SW480 (cell line): ENCODE data around the gene LRRTM4.
"Not testable (repeated sequence)": the region's sequence is repeated elsewhere in the genome, so short reads cannot be mapped to it uniquely, and the experiment has no call there.

Source experiments
- DNase-seq: peaks from one replicate; pipeline ENCODE4 v3.0.0-alpha.2; 2016; ENCODE audit warnings: low spot score

Gene LRRTM4

GRCh38 chr2:76745605-76746004, 776.6 kb downstream of the LRRTM4 start:
- no peak for DNase-seq

GRCh38 chr2:76737607-76738006, 784.6 kb downstream of the LRRTM4 start:
- DNase-seq = no peak

GRCh38 chr2:76733736-76734135, 788.4 kb downstream of the LRRTM4 start:
- no peak for DNase-seq

- DNase-seq = no peak
Observed at GRCh38 chr2:76731157-76731556, 791.0 kb downstream of the LRRTM4 start.

GRCh38 chr2:76730021-76730420, 792.2 kb downstream of the LRRTM4 start:
- no peak for DNase-seq

- no peak for DNase-seq
Observed at GRCh38 chr2:76721226-76721625, 801.0 kb downstream of the LRRTM4 start.

GRCh38 chr2:76713312-76713711, 808.9 kb downstream of the LRRTM4 start:
- DNase-seq = no peak

- no peak for DNase-seq
Observed at GRCh38 chr2:76711490-76711889, 810.7 kb downstream of the LRRTM4 start.

- DNase-seq = no peak
Observed at GRCh38 chr2:76700894-76701293, 821.3 kb downstream of the LRRTM4 start.

GRCh38 chr2:76697998-76698713, 824.0 kb downstream of the LRRTM4 start:
- DNase-seq = not testable (repeated sequence)
